Activated CD4-positive, alpha-beta T cell treated with anti-CD3 and anti-CD28 coated beads, Interleukin-2, amount 10 ng/mL, durations not matched to agents 7 days and 5 days (primary cell): ENCODE data around the gene ALDH16A1. TPM values are rescaled to one million over a fixed set of nuclear protein-coding genes. Genes with fewer than 3 reads are reported as not detected.

ENCODE experiments used
- CTCF ChIA-PET: fragments of 350-600 bp; sonication (Branson Sonifier 250); formaldehyde crosslinking; loops from one replicate; lab custom pipeline; 2021; ENCODE audit warnings: antibody characterized with exemption; lab: Charles Lee
- POLR2A ChIA-PET: fragments of 350-600 bp; sonication (Branson Sonifier 250); formaldehyde crosslinking; loops from one replicate; lab custom pipeline; 2021; ENCODE audit warnings: antibody characterized with exemption; lab: Charles Lee
- DNase-seq: peaks from one replicate; pipeline ENCODE4 v3.0.0-alpha.2; 2020
- H3K27ac Mint-ChIP-seq: one replicate; pipeline ENCODE4 v1.8.0; 2021; ENCODE audit warnings: mild to moderate bottlenecking, moderate library complexity, mixed read lengths
- H3K27me3 Mint-ChIP-seq: one replicate; pipeline ENCODE4 v1.8.0; 2021; ENCODE audit warnings: mixed read lengths
- H3K36me3 Mint-ChIP-seq: one replicate; pipeline ENCODE4 v1.8.0; 2021; ENCODE audit warnings: low read depth, mixed read lengths
- H3K4me1 Mint-ChIP-seq: one replicate; pipeline ENCODE4 v1.8.0; 2021; ENCODE audit warnings: mixed read lengths
- H3K4me3 Mint-ChIP-seq: one replicate; pipeline ENCODE4 v1.8.0; 2021; ENCODE audit warnings: mild to moderate bottlenecking, moderate library complexity, mixed read lengths
- H3K9me3 Mint-ChIP-seq: one replicate; pipeline ENCODE4 v1.8.0; 2021; ENCODE audit warnings: mixed read lengths
- total RNA-seq, 2 experiments: library from RNA; stranded (reverse); gene quantifications; one replicate each; pipeline ENCODE4 v1.2.3, GENCODE V29; 2021

Gene ALDH16A1
- total RNA-seq = 10 to 100 TPM; 49.2 to 60.4 TPM

- peak within 1 kb of the TSS; percentile 100 for H3K27ac Mint-ChIP-seq
- peak within 1 kb of the TSS; percentile 98 for H3K4me3 Mint-ChIP-seq
- H3K36me3 Mint-ChIP-seq = peaks cover 45% of the 10 kb centered on the region
- POLR2A ChIA-PET = interaction anchor here (0.5 to 1.0 kb wide), 3 partner anchors 10 to 17 kb away, joined by 3 to 6 read pairs (median 4); no protein-coding TSS in a partner anchor
- H3K9me3 Mint-ChIP-seq = no peaks in the 10 kb centered on the region
- CTCF ChIA-PET = interaction anchor here (1.0 to 2.6 kb wide), 3 partner anchors 16 to 39 kb away, joined by 3 to 17 read pairs (median 7); no protein-coding TSS in a partner anchor
- peaks cover 65% of the 10 kb centered on the region for H3K4me1 Mint-ChIP-seq
- peak; percentile 98 for DNase-seq
- no peaks in the 10 kb centered on the region for H3K27me3 Mint-ChIP-seq
Observed at GRCh38 chr19:49453013-49453756, at the start of gene ALDH16A1. ALDH16A1 (plus strand) TSS chr19:49453225; CDS start chr19:49453332, 107 bp downstream.

- Mint-ChIP-seq H3K36me3 (no peaks in the 10 kb centered on the region), H3K4me1 (peaks cover 44% of the 10 kb centered on the region), H3K27ac (no peak overlapping the region), H3K27me3 (peaks cover 2% of the 10 kb centered on the region), H3K4me3 (no peak overlapping the region), H3K9me3 (no peaks in the 10 kb centered on the region)
- CTCF ChIA-PET = interaction anchor here (0.5 to 2.2 kb wide), 6 partner anchors 12 to 360 kb away, joined by 3 to 7 read pairs (median 4); no protein-coding TSS in a partner anchor
- POLR2A ChIA-PET = no interaction called here
- DNase-seq = no peak
Observed at GRCh38 chr19:49403404-49404187, 49.4 kb upstream of the ALDH16A1 start.

- Mint-ChIP-seq H3K4me3 (no peak overlapping the region), H3K4me1 (peaks cover 64% of the 10 kb centered on the region), H3K27me3 (peaks cover 2% of the 10 kb centered on the region), H3K27ac (peak overlapping the region; percentile 13), H3K9me3 (no peaks in the 10 kb centered on the region), H3K36me3 (no peaks in the 10 kb centered on the region)
- ChIA-PET POLR2A (no interaction called here), CTCF (interaction anchor here (1.0 to 8.8 kb wide), 4 partner anchors 12 to 63 kb away, joined by 3 to 71 read pairs (median 4); partner anchors contain the start of genes GFY and PTH2)
- no peak for DNase-seq
Observed at GRCh38 chr19:49407079-49407478, 45.9 kb upstream of the ALDH16A1 start.

- Mint-ChIP-seq H3K27me3 (peaks cover 2% of the 10 kb centered on the region), H3K4me1 (peaks cover 69% of the 10 kb centered on the region), H3K36me3 (no peaks in the 10 kb centered on the region), H3K9me3 (no peaks in the 10 kb centered on the region), H3K4me3 (no peak overlapping the region), H3K27ac (peak overlapping the region; percentile 93)
- no peak for DNase-seq
- POLR2A ChIA-PET = no interaction called here
- CTCF ChIA-PET = interaction anchor here (0.7 to 8.8 kb wide), 2 partner anchors 14 to 248 kb away, joined by 3 to 71 read pairs; partner anchors contain the start of genes GFY and PTH2
Observed at GRCh38 chr19:49407482-49408015, 45.5 kb upstream of the ALDH16A1 start.

GRCh38 chr19:49408816-49409440, 44.1 kb upstream of the ALDH16A1 start:
- ChIA-PET CTCF (interaction anchor here (0.5 to 8.8 kb wide), 6 partner anchors 13 to 95 kb away, joined by 3 to 71 read pairs (median 5); partner anchors contain the start of genes FLT3LG, GFY and PTH2), POLR2A (no interaction called here)
- Mint-ChIP-seq H3K27ac (peak overlapping the region; percentile 93), H3K36me3 (no peaks in the 10 kb centered on the region), H3K9me3 (no peaks in the 10 kb centered on the region), H3K27me3 (peaks cover 2% of the 10 kb centered on the region), H3K4me1 (peaks cover 63% of the 10 kb centered on the region), H3K4me3 (peak overlapping the region; percentile 51)
- no peak for DNase-seq

GRCh38 chr19:49409441-49410029, 43.5 kb upstream of the ALDH16A1 start:
- POLR2A ChIA-PET = no interaction called here
- H3K9me3 Mint-ChIP-seq = no peaks in the 10 kb centered on the region
- peak overlapping the region; percentile 51 for H3K4me3 Mint-ChIP-seq
- peaks cover 2% of the 10 kb centered on the region for H3K27me3 Mint-ChIP-seq
- H3K36me3 Mint-ChIP-seq = no peaks in the 10 kb centered on the region
- CTCF ChIA-PET = interaction anchor here (0.5 to 8.8 kb wide), 5 partner anchors 12 to 95 kb away, joined by 3 to 71 read pairs (median 6); partner anchors contain the start of genes FLT3LG, GFY and PTH2
- H3K4me1 Mint-ChIP-seq = peaks cover 62% of the 10 kb centered on the region
- peak; percentile 59 for DNase-seq
- H3K27ac Mint-ChIP-seq = peak overlapping the region; percentile 93

- H3K9me3 Mint-ChIP-seq = no peaks in the 10 kb centered on the region
- peak overlapping the region; percentile 52 for H3K27ac Mint-ChIP-seq
- H3K27me3 Mint-ChIP-seq = peaks cover 3% of the 10 kb centered on the region
- DNase-seq = no peak
- H3K36me3 Mint-ChIP-seq = no peaks in the 10 kb centered on the region
- POLR2A ChIA-PET = interaction anchor here (0.6 kb wide), 2 partner anchors 42 to 106 kb away, joined by 3 to 4 read pairs; no protein-coding TSS in a partner anchor
- no peak overlapping the region for H3K4me3 Mint-ChIP-seq
- H3K4me1 Mint-ChIP-seq = peaks cover 59% of the 10 kb centered on the region
- CTCF ChIA-PET = interaction anchor here (0.8 to 8.8 kb wide), 5 partner anchors 10 to 31 kb away, joined by 3 to 71 read pairs (median 5); partner anchors contain the start of genes GFY and PTH2
Observed at GRCh38 chr19:49411681-49412326, 41.2 kb upstream of the ALDH16A1 start.

- POLR2A ChIA-PET = no interaction called here
- DNase-seq = no peak
- Mint-ChIP-seq H3K4me1 (peaks cover 46% of the 10 kb centered on the region), H3K36me3 (no peaks in the 10 kb centered on the region), H3K27me3 (peaks cover 13% of the 10 kb centered on the region), H3K9me3 (no peaks in the 10 kb centered on the region), H3K27ac (peak overlapping the region; percentile 0), H3K4me3 (no peak overlapping the region)
- CTCF ChIA-PET = interaction anchor here (0.6 to 8.8 kb wide), 4 partner anchors 9 to 148 kb away, joined by 3 to 71 read pairs (median 3); partner anchors contain the start of genes ALDH16A1, GFY and PTH2
Observed at GRCh38 chr19:49413348-49413747, 39.7 kb upstream of the ALDH16A1 start.

- no peaks in the 10 kb centered on the region for H3K36me3 Mint-ChIP-seq
- POLR2A ChIA-PET = no interaction called here
Observed at GRCh38 chr19:49414256-49414655, 38.8 kb upstream of the ALDH16A1 start.

GRCh38 chr19:49415102-49415809, 37.8 kb upstream of the ALDH16A1 start:
- CTCF ChIA-PET = no interaction called here
- Mint-ChIP-seq H3K4me1 (peaks cover 29% of the 10 kb centered on the region), H3K4me3 (no peak overlapping the region), H3K27me3 (peaks cover 30% of the 10 kb centered on the region), H3K36me3 (no peaks in the 10 kb centered on the region), H3K27ac (no peak overlapping the region), H3K9me3 (no peaks in the 10 kb centered on the region)
- DNase-seq = no peak
- POLR2A ChIA-PET = no interaction called here

More at GRCh38 chr19:49414256-49414655, 38.8 kb upstream of the ALDH16A1 start:
- DNase-seq = no peak
- no peak overlapping the region for H3K27ac Mint-ChIP-seq
- CTCF ChIA-PET = interaction anchor here (1.2 to 8.8 kb wide), 2 partner anchors 8 to 39 kb away, joined by 3 to 71 read pairs; partner anchors contain the start of genes ALDH16A1, GFY and PTH2
- peaks cover 37% of the 10 kb centered on the region for H3K4me1 Mint-ChIP-seq
- no peak overlapping the region for H3K4me3 Mint-ChIP-seq
- peaks cover 20% of the 10 kb centered on the region for H3K27me3 Mint-ChIP-seq
- no peaks in the 10 kb centered on the region for H3K9me3 Mint-ChIP-seq

- H3K4me3 Mint-ChIP-seq = no peak overlapping the region
- H3K36me3 Mint-ChIP-seq = no peaks in the 10 kb centered on the region
Observed at GRCh38 chr19:49415810-49416200, 37.2 kb upstream of the ALDH16A1 start.

More at GRCh38 chr19:49415810-49416200, 37.2 kb upstream of the ALDH16A1 start:
- DNase-seq = no peak
- CTCF ChIA-PET = no interaction called here
- POLR2A ChIA-PET = no interaction called here
- H3K9me3 Mint-ChIP-seq = no peaks in the 10 kb centered on the region
- H3K27ac Mint-ChIP-seq = no peak overlapping the region
- peaks cover 30% of the 10 kb centered on the region for H3K4me1 Mint-ChIP-seq
- H3K27me3 Mint-ChIP-seq = peaks cover 36% of the 10 kb centered on the region
